IPS-18a (cell line): ENCODE data around the gene AJM1.

Experiments
- H3K27ac ChIP-seq: one replicate; pipeline ENCODE4 v1.5.1; 2013; ENCODE audit warnings: low read length
- H3K27me3 ChIP-seq: one replicate; pipeline ENCODE4 v1.6.1; 2013; ENCODE audit warnings: mild to moderate bottlenecking, low read length; ENCODE audit not compliant: control insufficient read depth, insufficient read depth
- H3K36me3 ChIP-seq: one replicate; pipeline ENCODE4 v1.6.1; 2013; ENCODE audit warnings: low read depth, low read length; ENCODE audit not compliant: control insufficient read depth
- H3K4me1 ChIP-seq: one replicate; pipeline ENCODE4 v1.6.1; 2013; ENCODE audit warnings: low read depth, low read length; ENCODE audit not compliant: control insufficient read depth
- H3K4me3 ChIP-seq: one replicate; pipeline ENCODE4 v1.5.1; 2013; ENCODE audit warnings: low read length
- H3K9ac ChIP-seq: one replicate; pipeline ENCODE4 v1.6.1; 2013; ENCODE audit warnings: mild to moderate bottlenecking, low read length, moderate library complexity
- H3K9me3 ChIP-seq: one replicate; pipeline ENCODE4 v1.6.1; 2013; ENCODE audit warnings: low read depth, low read length; ENCODE audit not compliant: control insufficient read depth

The AJM1 gene

DNA sequence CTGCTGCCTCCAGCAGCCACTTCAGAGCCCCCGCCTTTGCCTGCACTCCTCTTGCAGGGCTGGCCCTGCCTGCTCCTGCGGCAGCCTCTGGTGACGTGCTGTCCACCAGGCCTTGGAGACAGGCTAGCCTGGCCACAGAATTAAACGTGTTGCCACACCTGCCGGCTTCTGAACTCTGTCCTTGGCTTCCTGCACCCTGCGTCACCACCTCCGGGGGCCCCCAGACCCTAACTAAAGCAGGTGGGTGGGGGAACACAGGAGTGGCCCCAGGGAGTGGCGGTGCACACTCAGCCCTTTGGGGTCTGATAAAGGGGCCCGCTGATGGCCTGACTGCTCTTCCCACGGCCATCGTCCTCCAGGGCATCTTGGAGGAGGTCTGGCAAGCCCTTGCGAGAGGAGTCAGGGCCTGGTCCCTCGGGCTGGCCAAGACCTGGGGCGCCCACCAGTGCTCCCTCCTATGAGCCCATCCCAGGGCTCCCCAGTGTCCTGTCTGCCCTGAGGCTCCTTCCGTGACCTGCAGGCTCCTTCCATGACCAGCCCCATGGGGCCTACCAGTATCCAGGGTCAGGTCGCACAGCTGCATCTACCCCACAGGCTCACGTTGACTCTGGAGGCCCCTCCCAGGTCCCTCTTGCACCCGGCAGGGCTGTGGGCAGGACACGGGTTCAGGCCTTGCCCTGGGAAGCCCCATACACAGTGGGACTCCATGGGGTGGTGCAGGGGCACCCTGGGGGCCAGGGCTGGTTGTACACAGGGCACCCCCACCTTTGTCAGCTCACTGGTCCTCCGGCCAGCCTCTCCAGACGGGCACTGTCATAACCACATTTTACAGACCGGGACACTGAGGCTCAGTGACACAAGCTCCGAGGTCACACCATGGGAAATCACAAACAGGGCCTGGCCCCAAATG lies 8.8 kb downstream of the AJM1 start:
- peaks cover 6% of the 10 kb centered on the region for H3K4me1 ChIP-seq
- no peaks in the 10 kb centered on the region for H3K27me3 ChIP-seq
- no peak overlapping the region for H3K27ac ChIP-seq
- no peak overlapping the region for H3K9ac ChIP-seq
- H3K4me3 ChIP-seq = no peak overlapping the region
- H3K36me3 ChIP-seq = peaks cover 4% of the 10 kb centered on the region
- H3K9me3 ChIP-seq = no peaks in the 10 kb centered on the region

DNA sequence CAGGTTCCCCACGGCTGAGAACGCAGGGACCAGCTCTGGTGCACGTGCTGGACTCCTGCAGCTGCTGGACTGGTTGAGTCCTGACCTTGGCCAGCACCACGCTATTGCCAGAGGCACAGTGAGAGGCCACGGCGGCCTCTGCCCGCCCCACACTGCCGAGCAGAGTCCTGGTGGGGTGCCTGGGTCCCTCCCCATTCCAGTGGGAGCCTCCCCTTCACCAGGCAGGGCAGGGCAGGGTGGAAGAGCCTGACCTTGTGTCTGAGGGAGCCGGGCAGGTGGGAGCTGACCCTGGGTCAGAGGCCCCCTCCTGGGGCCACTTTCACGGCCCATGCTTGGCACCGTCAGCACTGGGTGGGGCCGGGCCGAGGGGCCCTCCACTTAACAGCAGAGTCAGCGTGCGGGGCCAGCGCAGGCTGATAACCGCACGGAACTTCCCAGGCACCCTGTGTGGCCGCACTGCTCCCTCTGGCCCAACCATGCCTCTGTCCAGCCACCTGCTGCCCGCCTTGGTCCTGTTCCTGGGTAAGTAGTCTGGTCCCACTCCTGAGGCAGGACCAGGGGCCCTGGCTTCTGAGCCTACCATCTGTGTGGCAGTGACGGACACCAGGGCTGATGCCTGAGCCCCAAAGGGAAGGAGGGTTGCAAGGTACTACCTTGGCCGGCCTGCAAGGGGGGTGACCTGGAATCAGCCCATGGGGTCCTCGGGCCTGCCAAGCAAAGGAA lies 9.8 kb downstream of the AJM1 start, which contains the start of gene MAMDC4:
Gene MAMDC4, plus strand, starts transcription at position 406 of the 723 bp plus-strand sequence. Its CDS starts 71 bp downstream, at position 477.
- Histone ChIP-seq H3K27ac (no peak within 1 kb of the TSS), H3K9me3 (no peaks in the 10 kb centered on the region), H3K36me3 (peaks cover 4% of the 10 kb centered on the region), H3K4me1 (peaks cover 6% of the 10 kb centered on the region), H3K4me3 (no peak within 1 kb of the TSS), H3K27me3 (no peaks in the 10 kb centered on the region), H3K9ac (no peak within 1 kb of the TSS)

DNA sequence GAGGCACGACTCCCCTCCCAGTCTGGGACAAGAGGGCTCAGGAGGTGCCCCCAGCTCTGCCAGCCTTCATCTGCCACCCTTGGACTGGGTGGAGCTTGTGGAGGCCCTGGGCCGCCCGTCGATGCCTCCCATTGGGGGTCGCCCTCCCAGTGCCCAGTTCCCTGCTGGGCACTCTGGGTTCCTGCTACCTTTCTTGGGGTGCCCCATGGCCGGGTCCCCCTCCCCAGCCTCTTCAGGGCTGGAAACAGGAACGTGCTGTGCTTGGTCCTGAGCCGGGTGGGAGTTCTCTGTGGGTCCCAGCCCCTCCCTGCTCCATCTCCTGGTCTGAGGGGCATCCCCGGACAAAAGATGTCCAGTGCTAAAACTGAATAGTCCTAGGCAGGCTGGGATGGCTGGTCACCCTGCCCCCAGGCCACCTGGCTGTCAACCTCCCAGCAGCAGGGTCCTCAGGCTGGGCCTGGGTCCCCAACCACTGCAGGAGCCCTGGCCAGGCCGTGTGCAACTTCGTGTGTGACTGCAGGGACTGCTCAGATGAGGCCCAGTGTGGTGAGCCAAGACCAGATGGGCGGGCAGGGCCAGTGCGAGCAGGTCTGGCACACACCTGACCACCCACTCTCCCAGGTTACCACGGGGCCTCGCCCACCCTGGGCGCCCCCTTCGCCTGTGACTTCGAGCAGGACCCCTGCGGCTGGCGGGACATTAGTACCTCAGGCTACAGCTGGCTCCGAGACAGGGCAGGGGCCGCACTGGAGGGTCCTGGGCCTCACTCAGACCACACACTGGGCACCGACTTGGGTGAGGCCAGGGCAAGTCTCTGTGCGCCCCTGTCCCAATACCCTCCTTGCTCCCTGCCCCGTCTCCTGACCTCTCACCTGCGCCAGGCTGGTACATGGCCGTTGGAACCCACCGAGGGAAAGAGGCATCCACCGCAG lies 10.7 kb downstream of the AJM1 start:
- Histone ChIP-seq H3K9ac (no peak overlapping the region), H3K9me3 (no peaks in the 10 kb centered on the region), H3K4me3 (no peak overlapping the region), H3K4me1 (peaks cover 6% of the 10 kb centered on the region), H3K27ac (no peak overlapping the region), H3K27me3 (no peaks in the 10 kb centered on the region), H3K36me3 (peaks cover 4% of the 10 kb centered on the region)

DNA sequence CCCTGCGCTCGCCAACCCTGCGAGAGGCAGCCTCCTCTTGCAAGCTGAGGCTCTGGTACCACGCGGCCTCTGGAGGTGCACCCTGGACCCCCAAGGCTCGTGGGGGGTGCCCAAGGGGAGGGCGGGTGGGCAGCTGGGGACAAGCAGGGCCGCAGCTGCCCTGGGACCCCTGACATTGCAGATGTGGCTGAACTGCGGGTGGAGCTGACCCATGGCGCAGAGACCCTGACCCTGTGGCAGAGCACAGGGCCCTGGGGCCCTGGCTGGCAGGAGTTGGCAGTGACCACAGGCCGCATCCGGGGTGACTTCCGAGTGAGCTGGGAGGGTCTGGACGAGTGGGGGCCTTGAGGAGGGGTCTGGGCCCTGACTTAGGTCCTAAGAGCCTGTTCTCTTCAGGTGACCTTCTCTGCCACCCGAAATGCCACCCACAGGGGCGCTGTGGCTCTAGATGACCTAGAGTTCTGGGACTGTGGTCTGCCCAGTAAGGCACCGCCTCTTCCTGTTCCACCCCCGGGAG lies 11.4 kb downstream of the AJM1 start:
- no peak overlapping the region for H3K27ac ChIP-seq
- H3K27me3 ChIP-seq = no peaks in the 10 kb centered on the region
- H3K9ac ChIP-seq = no peak overlapping the region
- H3K4me3 ChIP-seq = no peak overlapping the region
- H3K36me3 ChIP-seq = peaks cover 4% of the 10 kb centered on the region
- peaks cover 6% of the 10 kb centered on the region for H3K4me1 ChIP-seq
- H3K9me3 ChIP-seq = no peaks in the 10 kb centered on the region

DNA sequence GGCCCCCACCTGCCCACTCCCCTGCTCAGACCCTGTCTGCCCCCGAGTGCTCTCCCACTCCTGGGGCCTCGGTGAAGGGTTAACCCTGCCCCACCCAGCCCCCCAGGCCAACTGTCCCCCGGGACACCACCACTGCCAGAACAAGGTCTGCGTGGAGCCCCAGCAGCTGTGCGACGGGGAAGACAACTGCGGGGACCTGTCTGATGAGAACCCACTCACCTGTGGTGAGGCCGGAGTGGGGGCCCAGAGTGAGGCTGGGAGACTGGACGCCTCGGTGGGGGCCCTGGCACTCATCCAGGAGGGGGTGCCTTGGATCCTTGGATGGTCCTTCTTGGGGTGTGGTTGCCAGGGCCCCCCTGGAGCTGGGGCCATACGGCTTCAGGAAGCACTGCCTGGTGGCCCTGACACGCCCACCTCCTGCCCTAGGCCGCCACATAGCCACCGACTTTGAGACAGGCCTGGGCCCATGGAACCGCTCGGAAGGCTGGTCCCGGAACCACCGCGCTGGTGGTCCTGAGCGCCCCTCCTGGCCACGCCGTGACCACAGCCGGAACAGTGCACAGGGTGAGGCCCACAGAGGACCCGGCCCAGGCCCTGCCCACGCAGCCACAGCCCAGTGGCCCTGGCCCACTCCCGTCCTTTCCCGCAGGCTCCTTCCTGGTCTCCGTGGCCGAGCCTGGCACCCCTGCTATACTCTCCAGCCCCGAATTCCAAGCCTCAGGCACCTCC lies 12.0 kb downstream of the AJM1 start:
- H3K27ac ChIP-seq = no peak overlapping the region
- H3K4me1 ChIP-seq = peaks cover 6% of the 10 kb centered on the region
- H3K9ac ChIP-seq = no peak overlapping the region
- H3K9me3 ChIP-seq = no peaks in the 10 kb centered on the region
- H3K4me3 ChIP-seq = no peak overlapping the region
- no peaks in the 10 kb centered on the region for H3K27me3 ChIP-seq
- peaks cover 4% of the 10 kb centered on the region for H3K36me3 ChIP-seq

DNA sequence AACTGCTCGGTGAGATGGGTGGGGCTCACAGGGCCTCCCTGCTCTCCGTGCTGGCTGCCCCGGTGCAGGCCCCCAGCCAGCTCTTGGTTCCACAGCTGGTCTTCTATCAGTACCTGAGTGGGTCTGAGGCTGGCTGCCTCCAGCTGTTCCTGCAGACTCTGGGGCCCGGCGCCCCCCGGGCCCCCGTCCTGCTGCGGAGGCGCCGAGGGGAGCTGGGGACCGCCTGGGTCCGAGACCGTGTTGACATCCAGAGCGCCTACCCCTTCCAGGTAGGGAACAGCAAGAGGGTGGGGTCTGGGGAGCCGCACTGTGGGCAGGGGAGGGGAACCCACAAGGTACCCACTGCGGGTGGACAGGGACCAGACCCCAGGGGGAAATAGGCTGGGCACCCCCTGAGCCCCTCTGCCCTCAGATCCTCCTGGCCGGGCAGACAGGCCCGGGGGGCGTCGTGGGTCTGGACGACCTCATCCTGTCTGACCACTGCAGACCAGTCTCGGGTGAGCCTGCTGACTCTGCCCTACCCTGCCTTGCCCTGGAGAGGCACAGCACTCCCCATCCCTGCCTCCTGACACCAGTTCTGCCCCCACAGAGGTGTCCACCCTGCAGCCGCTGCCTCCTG lies 12.7 kb downstream of the AJM1 start:
- Histone ChIP-seq H3K4me3 (no peak overlapping the region), H3K27ac (no peak overlapping the region), H3K4me1 (peaks cover 3% of the 10 kb centered on the region), H3K36me3 (peaks cover 4% of the 10 kb centered on the region), H3K27me3 (no peaks in the 10 kb centered on the region), H3K9ac (no peak overlapping the region), H3K9me3 (no peaks in the 10 kb centered on the region)

DNA sequence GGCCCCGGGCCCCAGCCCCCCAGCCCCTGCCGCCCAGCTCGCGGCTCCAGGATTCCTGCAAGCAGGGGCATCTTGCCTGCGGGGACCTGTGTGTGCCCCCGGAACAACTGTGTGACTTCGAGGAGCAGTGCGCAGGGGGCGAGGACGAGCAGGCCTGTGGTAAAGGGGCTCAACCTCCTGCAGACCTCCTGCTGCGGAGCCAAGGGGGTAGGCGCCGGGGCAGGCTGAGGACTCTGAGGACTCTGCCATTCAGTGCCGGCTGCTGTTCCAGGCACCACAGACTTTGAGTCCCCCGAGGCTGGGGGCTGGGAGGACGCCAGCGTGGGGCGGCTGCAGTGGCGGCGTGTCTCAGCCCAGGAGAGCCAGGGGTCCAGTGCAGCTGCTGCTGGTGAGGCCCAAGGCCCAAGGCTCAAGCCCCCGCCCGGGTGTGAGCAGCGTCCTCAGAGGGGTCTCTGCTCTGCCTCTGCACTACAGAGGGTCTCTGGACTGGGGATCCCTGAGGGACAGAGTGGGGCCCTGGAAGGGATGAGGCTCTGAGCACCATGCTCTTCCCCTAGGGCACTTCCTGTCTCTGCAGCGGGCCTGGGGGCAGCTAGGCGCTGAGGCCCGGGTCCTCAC lies 13.3 kb downstream of the AJM1 start:
- Histone ChIP-seq H3K27ac (no peak overlapping the region), H3K36me3 (peaks cover 3% of the 10 kb centered on the region), H3K4me3 (no peak overlapping the region), H3K27me3 (no peaks in the 10 kb centered on the region), H3K9me3 (no peaks in the 10 kb centered on the region), H3K9ac (no peak overlapping the region), H3K4me1 (no peaks in the 10 kb centered on the region)

DNA sequence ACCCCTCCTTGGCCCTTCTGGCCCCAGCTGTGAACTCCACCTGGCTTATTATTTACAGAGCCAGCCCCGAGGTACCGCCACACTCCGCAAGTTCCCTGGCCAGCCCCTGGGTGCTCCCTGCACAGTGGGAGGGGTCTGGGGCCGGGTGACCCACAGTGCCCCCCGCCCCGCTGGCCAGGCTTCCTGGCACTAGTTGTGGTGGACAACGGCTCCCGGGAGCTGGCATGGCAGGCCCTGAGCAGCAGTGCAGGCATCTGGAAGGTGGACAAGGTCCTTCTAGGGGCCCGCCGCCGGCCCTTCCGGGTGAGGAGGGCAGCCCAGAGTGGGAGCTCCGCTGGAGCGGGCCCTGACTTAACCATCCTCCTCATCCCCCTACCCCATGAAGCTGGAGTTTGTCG lies 13.8 kb downstream of the AJM1 start:
- Histone ChIP-seq H3K36me3 (peaks cover 4% of the 10 kb centered on the region), H3K9ac (no peak overlapping the region), H3K9me3 (no peaks in the 10 kb centered on the region), H3K4me1 (no peaks in the 10 kb centered on the region), H3K4me3 (no peak overlapping the region), H3K27me3 (no peaks in the 10 kb centered on the region), H3K27ac (no peak overlapping the region)

DNA sequence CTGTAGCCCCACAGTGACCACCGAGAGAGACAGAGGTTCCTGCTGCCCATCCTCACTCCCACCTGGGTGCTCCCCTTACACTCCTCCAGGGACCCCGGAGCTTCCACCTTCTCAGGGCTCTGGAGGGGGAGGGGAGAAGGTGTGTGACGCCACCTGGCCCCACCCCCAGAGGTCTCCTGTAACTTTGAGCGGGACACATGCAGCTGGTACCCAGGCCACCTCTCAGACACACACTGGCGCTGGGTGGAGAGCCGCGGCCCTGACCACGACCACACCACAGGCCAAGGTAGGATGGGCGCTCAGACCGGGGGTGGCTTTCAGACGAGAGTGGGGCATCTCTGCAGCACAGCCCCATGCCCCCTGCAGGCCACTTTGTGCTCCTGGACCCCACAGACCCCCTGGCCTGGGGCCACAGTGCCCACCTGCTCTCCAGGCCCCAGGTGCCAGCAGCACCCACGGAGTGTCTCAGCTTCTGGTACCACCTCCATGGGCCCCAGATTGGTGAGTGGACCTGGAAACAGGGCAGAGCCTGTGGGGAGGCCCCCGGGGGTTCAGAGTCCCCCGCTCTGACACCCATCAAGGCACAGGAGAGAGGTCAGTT lies 14.4 kb downstream of the AJM1 start:
- H3K4me3 ChIP-seq = no peak overlapping the region
- H3K36me3 ChIP-seq = peaks cover 10% of the 10 kb centered on the region
- no peaks in the 10 kb centered on the region for H3K4me1 ChIP-seq
- H3K9me3 ChIP-seq = no peaks in the 10 kb centered on the region
- no peak overlapping the region for H3K27ac ChIP-seq
- no peaks in the 10 kb centered on the region for H3K27me3 ChIP-seq
- no peak overlapping the region for H3K9ac ChIP-seq

DNA sequence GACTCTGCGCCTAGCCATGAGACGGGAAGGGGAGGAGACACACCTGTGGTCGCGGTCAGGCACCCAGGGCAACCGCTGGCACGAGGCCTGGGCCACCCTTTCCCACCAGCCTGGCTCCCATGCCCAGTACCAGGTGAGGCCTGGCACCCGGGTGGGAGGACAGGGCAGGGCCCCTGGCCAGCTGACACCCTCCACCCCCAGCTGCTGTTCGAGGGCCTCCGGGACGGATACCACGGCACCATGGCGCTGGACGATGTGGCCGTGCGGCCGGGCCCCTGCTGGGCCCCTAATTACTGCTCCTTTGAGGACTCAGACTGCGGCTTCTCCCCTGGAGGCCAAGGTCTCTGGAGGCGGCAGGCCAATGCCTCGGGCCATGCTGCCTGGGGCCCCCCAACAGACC lies 14.9 kb downstream of the AJM1 start:
- Histone ChIP-seq H3K36me3 (peaks cover 15% of the 10 kb centered on the region), H3K4me3 (no peak overlapping the region), H3K27me3 (no peaks in the 10 kb centered on the region), H3K27ac (no peak overlapping the region), H3K9me3 (no peaks in the 10 kb centered on the region), H3K4me1 (no peaks in the 10 kb centered on the region), H3K9ac (no peak overlapping the region)
